SIG-M5 (cell line): ENCODE measurements around the gene SETD4.
"Not testable (repeated sequence)": the region's sequence is repeated elsewhere in the genome, so short reads cannot be mapped to it uniquely, and the experiment has no call there.

ENCODE experiments used
- DNase-seq: peaks from one replicate; lab custom pipeline; 2025; lab: John Stamatoyannopoulos, UW

SETD4 gene

GRCh38 chr21:36060159-36060921 is at the start of gene SETD4:
Gene SETD4 (minus strand): TSS chr21:36060526. CDS start chr21:36058888, 1,638 bp downstream.
- DNase-seq = peak; percentile 97

- no peak for DNase-seq
Measured at GRCh38 chr21:36109868-36110267, 49.5 kb upstream of the SETD4 start.

- no peak for DNase-seq
Measured at GRCh38 chr21:36105327-36105842, 45.1 kb upstream of the SETD4 start.

- no peak for DNase-seq
Measured at GRCh38 chr21:36104317-36105300, 44.3 kb upstream of the SETD4 start.

- DNase-seq = no peak
Measured at GRCh38 chr21:36103434-36103833, 43.1 kb upstream of the SETD4 start.

- no peak for DNase-seq
Measured at GRCh38 chr21:36100971-36101641, 40.8 kb upstream of the SETD4 start.

- not testable (repeated sequence) for DNase-seq
Measured at GRCh38 chr21:36099695-36100211, 39.4 kb upstream of the SETD4 start.

- DNase-seq = no peak
Measured at GRCh38 chr21:36099000-36099399, 38.7 kb upstream of the SETD4 start.

- no peak for DNase-seq
Measured at GRCh38 chr21:36098182-36098532, 37.8 kb upstream of the SETD4 start.

- DNase-seq = peak; percentile 38
Measured at GRCh38 chr21:36097427-36098181, 37.3 kb upstream of the SETD4 start.

- no peak for DNase-seq
Measured at GRCh38 chr21:36096398-36097290, 36.3 kb upstream of the SETD4 start.

GRCh38 chr21:36093512-36093911 is 33.2 kb upstream of the SETD4 start:
- DNase-seq = no peak

- no peak for DNase-seq
Measured at GRCh38 chr21:36092681-36093080, 32.4 kb upstream of the SETD4 start.

GRCh38 chr21:36089946-36090345 is 29.6 kb upstream of the SETD4 start:
- DNase-seq = no peak

GRCh38 chr21:36087362-36088138 is 27.2 kb upstream of the SETD4 start:
- DNase-seq = no peak

- no peak for DNase-seq
Measured at GRCh38 chr21:36082237-36082664, 21.9 kb upstream of the SETD4 start.

- DNase-seq = no peak
Measured at GRCh38 chr21:36080386-36080785, 20.1 kb upstream of the SETD4 start.

- no peak for DNase-seq
Measured at GRCh38 chr21:36079671-36080070, 19.3 kb upstream of the SETD4 start.

- DNase-seq = no peak
Measured at GRCh38 chr21:36079010-36079649, 18.8 kb upstream of the SETD4 start.
